Small intestine (tissue), 7 donors: ENCODE data around the gene INAFM2. TPM values are rescaled to one million over a fixed set of nuclear protein-coding genes. Genes with fewer than 3 reads are reported as not detected.

Experiments used
- DNase-seq, 2 donors: peaks; one replicate each; pipeline versions ENCODE4 v3.0.0 to v3.0.0-alpha.2; 2013
- FAIRE-seq: peaks from 2 replicates; lab custom pipeline; 2012; peaks lifted over from hg19 to GRCh38; lab: Jason Lieb, UNC
- H3K27ac ChIP-seq, 3 donors: one replicate each; pipeline ENCODE4 v1.5.1; 2013; ENCODE audit warnings: low read length in 2 of 3, mild to moderate bottlenecking in 2 of 3, control low read depth in 1 of 3, inconsistent platforms in 1 of 3, low read depth in 1 of 3, moderate library complexity in 1 of 3
- H3K27me3 ChIP-seq, 3 donors: one replicate each; pipeline ENCODE4 v1.6.1; 2013; ENCODE audit warnings: low read length in 3 of 3, inconsistent platforms in 1 of 3; ENCODE audit not compliant: control insufficient read depth in 3 of 3, insufficient read depth in 3 of 3
- H3K36me3 ChIP-seq, 3 donors: one replicate each; pipeline ENCODE4 v1.6.1; 2013; ENCODE audit warnings: low read length in 3 of 3, inconsistent platforms in 1 of 3, low read depth in 1 of 3, mild to moderate bottlenecking in 1 of 3, moderate library complexity in 1 of 3; ENCODE audit not compliant: control insufficient read depth in 3 of 3, insufficient read depth in 2 of 3
- H3K4me1 ChIP-seq, 3 donors: one replicate each; pipeline ENCODE4 v1.6.1; 2013; ENCODE audit warnings: low read length in 2 of 3, inconsistent platforms in 1 of 3, low read depth in 1 of 3, mild to moderate bottlenecking in 1 of 3, moderate library complexity in 1 of 3; ENCODE audit not compliant: control insufficient read depth in 3 of 3, insufficient read depth in 2 of 3
- H3K4me3 ChIP-seq, 3 donors: one replicate each; pipeline ENCODE4 v1.5.1; 2013; ENCODE audit warnings: low read length in 3 of 3, control low read depth in 1 of 3, inconsistent platforms in 1 of 3, low read depth in 1 of 3, mild to moderate bottlenecking in 1 of 3, moderate library complexity in 1 of 3
- H3K9me3 ChIP-seq, 2 donors: one replicate each; pipeline ENCODE4 v1.6.1; 2013; ENCODE audit warnings: low read depth in 1 of 2, low read length in 1 of 2; ENCODE audit not compliant: control insufficient read depth in 2 of 2, insufficient read depth in 1 of 2
- WGBS, 3 donors: extraction: QIAGEN DNeasy Blood & Tissue Kit; methylation state at CpG; one replicate each; pipeline ENCODE4 v1.1.7; 2013; 5-methylcytosine and 5-hydroxymethylcytosine counted together
- polyA plus RNA-seq, 4 donors: library from polyadenylated mRNA; stranded (reverse) in 3 of 4; unstranded in 1 of 4; fragments of 200-250 nt in 3 of 4; fragments of 120-200 nt in 1 of 4; gene quantifications; one replicate each; pipeline versions ENCODE4 v1.2.1 to v1.2.3, GENCODE V29; 2013
- donor health status: healthy with polysubstance abuse.
- donor health status: control.
- donor health status: control.
- donor health status: Bipolar disorder and iron deficiency.
- donor health status: healthy.

INAFM2 gene
- polyA plus RNA-seq, 4 donors = 4.7 to 10.6 (median 6.5) TPM

DNA sequence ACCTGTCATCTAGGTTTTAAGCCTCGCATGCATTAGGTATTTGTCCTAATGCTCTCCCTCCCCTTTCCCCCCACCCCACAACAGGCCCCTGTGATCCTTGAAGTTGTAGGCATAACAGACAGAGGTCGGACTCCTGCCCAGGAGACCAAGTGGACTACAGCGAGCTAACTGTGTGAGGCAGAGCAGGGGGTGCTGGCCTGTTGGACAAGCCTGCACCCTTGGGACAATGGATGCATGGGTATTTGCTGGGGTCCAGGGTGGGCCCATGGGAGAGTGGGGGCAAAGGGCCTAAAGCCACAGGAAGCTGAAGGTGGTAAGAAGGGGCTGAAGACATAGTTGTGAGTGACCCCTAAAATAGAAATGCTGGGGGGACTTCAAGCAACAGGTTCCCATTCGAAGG is 18.2 kb upstream of the INAFM2 start:
- Histone ChIP-seq H3K27me3 (peaks cover 0 to 16% (median 0%) of the 10 kb centered on the region in 3 donors), H3K9me3 (no peaks in the 10 kb centered on the region), H3K27ac (no peak overlapping the region), H3K4me3 (no peak overlapping the region), H3K36me3 (peaks cover 0 to 2% (median 0%) of the 10 kb centered on the region in 3 donors), H3K4me1 (peaks cover 0 to 5% (median 0%) of the 10 kb centered on the region in 3 donors)
- FAIRE-seq = no peak
- WGBS, 3 donors = 88 to 93% (median 89%) methylated on average over 4 of the region's 4 CpGs
- no peak for DNase-seq

DNA sequence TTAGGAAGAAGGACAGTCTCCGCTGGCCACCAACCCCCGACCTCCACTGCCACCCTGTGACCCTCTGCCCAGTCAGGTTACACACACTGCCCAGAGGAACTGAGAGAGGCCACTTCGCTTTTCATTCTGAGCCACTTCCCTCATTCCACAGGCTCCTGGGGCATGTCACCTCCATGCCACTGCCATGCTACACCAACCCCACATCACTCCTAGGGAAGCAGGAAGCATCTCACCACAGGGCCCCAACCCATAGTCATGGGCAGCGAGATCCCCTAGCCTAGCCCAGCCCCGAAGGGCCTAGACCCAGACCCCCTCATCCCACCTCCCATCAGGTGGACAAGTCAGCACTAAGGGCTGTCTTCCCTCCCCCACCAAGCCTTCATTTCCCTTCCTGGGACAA is 17.1 kb upstream of the INAFM2 start:
- H3K27ac ChIP-seq = peak overlapping the region in 1 of 3 donors; percentile 24
- DNase-seq = no peak
- 79 to 89% (median 86%) methylated on average over 5 of the region's 5 CpGs for WGBS, 3 donors

DNA sequence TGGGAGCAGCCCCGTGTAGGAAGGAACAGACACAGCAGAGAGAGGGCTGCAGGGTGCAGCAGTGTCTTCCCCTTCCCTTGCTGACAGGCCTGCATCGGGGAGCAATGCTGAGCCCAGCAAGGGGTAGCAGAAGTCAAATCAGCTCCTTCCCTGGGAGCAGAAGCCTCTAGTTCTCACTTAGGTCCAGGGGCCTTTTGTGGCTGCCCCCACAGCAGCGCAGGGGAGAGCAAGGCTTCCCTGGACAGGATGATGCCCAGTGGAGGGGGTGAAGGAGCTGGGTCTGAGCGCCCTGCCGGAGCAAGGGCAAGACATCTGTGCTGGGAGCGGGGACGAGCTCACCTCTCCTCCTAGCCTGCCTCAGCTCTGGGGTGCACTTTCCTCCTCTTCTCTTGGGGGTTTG is 16.6 kb upstream of the INAFM2 start:
- H3K4me3 ChIP-seq = peak overlapping the region in 2 of 3 donors; percentile 22 to 37
- H3K27ac ChIP-seq = peak overlapping the region in 1 of 3 donors; percentile 17
- WGBS, 3 donors = 57 to 84% (median 76%) methylated on average over 7 of the region's 7 CpGs
- peaks cover 0 to 5% (median 0%) of the 10 kb centered on the region in 3 donors for H3K4me1 ChIP-seq
- DNase-seq = no peak
- H3K9me3 ChIP-seq = no peaks in the 10 kb centered on the region
- peaks cover 0 to 2% (median 0%) of the 10 kb centered on the region in 3 donors for H3K36me3 ChIP-seq
- FAIRE-seq = no peak
- H3K27me3 ChIP-seq = peaks cover 0 to 20% (median 0%) of the 10 kb centered on the region in 3 donors

More for the DNA sequence above, 17.1 kb upstream of the INAFM2 start:
- Histone ChIP-seq H3K4me1 (peaks cover 0 to 5% (median 0%) of the 10 kb centered on the region in 3 donors), H3K4me3 (no peak overlapping the region), H3K36me3 (peaks cover 0 to 2% (median 0%) of the 10 kb centered on the region in 3 donors), H3K9me3 (no peaks in the 10 kb centered on the region), H3K27me3 (peaks cover 0 to 20% (median 0%) of the 10 kb centered on the region in 3 donors)
- no peak for FAIRE-seq

DNA sequence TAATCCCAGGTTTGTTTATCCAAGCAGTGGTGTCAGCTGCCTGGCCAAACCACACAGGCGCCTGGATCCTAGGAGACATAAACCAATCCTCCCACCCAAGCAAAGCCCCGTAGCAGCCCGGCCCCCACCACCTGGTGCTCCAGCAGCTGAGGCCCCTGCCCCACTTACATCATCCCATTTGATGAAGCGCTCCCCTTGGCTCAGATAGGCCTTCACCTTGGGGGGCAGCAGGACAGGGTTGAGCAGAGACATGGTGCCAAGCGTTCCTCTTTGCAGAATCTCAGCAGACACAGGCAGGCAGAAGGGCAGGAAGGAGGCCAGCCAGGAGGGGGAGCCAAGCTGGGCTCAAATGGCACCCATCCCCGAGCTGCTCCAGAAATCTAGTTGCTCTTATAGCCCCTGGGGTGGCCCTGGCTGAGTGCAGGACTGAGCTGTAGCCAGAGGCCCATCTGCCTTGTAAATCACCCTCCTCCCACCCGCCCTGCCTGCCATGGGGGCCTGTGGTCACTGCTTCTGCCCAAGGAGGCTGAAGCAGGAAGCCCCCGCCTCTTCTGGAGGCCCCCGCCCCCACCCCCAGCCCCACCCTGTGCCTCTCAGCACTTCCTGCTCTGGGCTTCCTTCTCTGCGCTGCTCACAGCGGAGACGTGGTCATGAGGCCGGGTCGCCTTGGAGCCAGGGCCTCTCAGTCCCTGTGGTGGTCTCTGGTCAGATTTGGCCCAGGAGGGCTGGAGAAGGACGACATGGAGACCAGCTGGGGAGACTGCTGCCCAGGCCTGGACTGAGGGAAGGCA is 15.9 kb upstream of the INAFM2 start, which contains the start of gene PLCB2:
PLCB2 (minus strand) TSS at position 515 of the 791 bp plus-strand sequence; CDS start at position 252, 263 bp downstream.
- FAIRE-seq (no peak), DNase-seq (peak in 1 of 2 donors; percentile 34)
- H3K4me3 ChIP-seq = peak within 1 kb of the TSS; percentile 3 to 44 (median 22)
- no peaks in the 10 kb centered on the region for H3K36me3 ChIP-seq
- peaks cover 0 to 23% (median 0%) of the 10 kb centered on the region in 3 donors for H3K27me3 ChIP-seq
- H3K9me3 ChIP-seq = no peaks in the 10 kb centered on the region
- 42 to 61% (median 53%) methylated on average over 13 to 15 of the region's 15 CpGs for WGBS, 3 donors
- peak within 1 kb of the TSS; percentile 28 to 83 (median 38) for H3K27ac ChIP-seq
- peaks cover 0 to 5% (median 0%) of the 10 kb centered on the region in 3 donors for H3K4me1 ChIP-seq

DNA sequence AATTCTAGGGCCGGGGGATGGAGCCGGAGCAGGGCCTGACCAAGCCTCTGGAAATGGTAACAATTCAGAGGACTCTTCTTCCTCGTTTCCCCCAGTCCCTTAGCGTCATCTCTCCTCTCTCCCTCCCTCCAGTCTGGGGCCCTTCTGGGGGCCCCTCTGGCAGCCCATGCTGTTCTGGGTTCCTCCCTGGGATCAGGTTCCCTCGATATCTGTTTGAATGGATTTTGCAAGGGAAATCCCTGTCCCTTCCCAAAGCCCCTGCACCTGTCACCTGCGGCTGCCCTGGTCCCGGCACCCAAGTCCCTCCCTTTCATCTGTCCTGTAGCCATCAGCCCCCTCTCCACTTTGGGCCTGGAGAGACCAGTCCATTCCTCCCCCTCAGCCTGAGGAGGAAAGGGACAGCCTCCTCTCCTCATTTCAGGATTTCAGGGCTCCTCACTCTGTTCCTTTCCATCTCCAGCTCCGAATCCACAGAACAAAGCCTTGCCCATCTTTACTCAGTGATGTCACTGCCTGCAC is 14.1 kb upstream of the INAFM2 start:
- Histone ChIP-seq H3K27ac (no peak overlapping the region), H3K4me1 (peaks cover 0 to 5% (median 0%) of the 10 kb centered on the region in 3 donors), H3K4me3 (no peak overlapping the region), H3K36me3 (no peaks in the 10 kb centered on the region), H3K9me3 (no peaks in the 10 kb centered on the region), H3K27me3 (peaks cover 0 to 15% (median 0%) of the 10 kb centered on the region in 3 donors)
- DNase-seq (no peak), FAIRE-seq (no peak)
- 84 to 85% (median 84%) methylated on average over 7 to 8 of the region's 8 CpGs for WGBS, 3 donors

DNA sequence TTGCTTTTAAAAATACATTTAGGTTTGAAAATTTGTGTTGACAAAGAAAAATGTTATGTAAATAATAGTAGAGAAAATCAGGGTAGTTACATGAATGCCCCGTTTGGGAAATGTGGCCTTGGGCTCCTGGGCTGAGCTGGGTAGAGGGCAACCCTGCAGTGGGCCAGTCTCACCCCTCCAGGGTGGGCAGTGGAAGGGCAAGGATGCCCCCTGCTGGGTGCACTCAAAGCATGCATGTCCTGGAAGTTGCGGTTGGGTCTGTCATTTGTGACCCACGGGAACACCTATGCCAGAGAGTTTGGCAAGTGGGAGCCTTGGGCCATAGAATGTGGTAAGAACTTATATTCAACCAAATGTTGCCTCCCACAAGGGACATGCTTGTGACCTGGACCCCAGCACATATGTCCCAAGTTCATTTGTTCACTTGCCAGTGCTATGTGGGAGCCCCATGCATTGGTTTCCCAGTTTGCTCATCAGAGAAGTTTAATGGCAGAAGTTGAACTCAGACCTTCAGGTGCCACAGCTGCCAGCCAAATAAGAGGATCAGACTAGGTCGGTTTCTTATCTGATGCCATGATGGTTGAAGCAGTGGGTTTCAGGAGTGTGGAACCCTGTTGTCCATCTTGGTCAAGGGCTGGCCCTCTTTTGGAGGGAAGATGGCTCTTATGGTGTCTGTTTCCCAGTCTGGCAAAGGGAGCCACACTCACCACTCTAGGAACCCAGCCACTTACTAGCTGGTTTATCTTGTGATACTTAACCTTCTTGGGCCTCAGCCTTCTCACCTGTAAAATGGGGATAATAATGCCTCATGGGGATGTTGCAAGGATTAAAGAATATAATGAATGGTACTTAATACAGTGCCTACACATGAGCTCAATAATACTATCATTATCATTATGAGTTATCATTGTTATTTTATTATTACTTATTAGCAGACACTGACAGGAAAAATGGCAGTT is 13.2 kb upstream of the INAFM2 start:
- peaks cover 0 to 5% (median 0%) of the 10 kb centered on the region in 3 donors for H3K4me1 ChIP-seq
- no peaks in the 10 kb centered on the region for H3K9me3 ChIP-seq
- no peak overlapping the region for H3K27ac ChIP-seq
- WGBS, 3 donors = 16 to 22% (median 20%) methylated on average over 4 of the region's 4 CpGs
- FAIRE-seq (no peak), DNase-seq (peak; percentile 45 to 63)
- no peaks in the 10 kb centered on the region for H3K36me3 ChIP-seq
- H3K4me3 ChIP-seq = no peak overlapping the region
- H3K27me3 ChIP-seq = peaks cover 0 to 14% (median 0%) of the 10 kb centered on the region in 3 donors

DNA sequence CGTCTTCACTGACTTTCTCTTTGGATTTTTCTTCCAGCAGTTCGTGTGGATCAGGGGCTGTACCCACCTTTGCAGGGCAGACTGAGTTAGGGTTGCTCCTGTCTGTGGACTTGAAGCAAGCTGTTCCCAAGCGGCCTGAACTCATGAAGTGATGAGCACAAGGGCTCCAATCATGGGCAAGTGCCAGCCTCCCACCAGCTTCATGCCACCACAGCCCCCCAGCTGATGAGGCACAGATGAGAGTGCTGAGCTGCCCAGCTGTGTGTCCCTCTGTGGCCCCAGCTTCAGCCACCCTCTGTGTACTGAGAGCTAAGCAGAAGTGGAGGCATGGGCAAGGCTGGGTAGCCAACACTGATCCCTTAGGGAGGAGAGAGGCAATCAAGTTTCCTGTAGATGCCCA is 12.5 kb upstream of the INAFM2 start:
- no peak overlapping the region for H3K27ac ChIP-seq
- H3K9me3 ChIP-seq = no peaks in the 10 kb centered on the region
- no peaks in the 10 kb centered on the region for H3K36me3 ChIP-seq
- H3K4me3 ChIP-seq = no peak overlapping the region
- no peak for DNase-seq
- peaks cover 0 to 14% (median 0%) of the 10 kb centered on the region in 3 donors for H3K27me3 ChIP-seq
- WGBS, 3 donors = 49 to 66% (median 55%) methylated on average over 3 of the region's 3 CpGs
- H3K4me1 ChIP-seq = peaks cover 0 to 5% (median 0%) of the 10 kb centered on the region in 3 donors
- no peak for FAIRE-seq
